GM19324 (cell line): ENCODE data around the gene CYP2B6.
"Not testable (repeated sequence)": the region's sequence is repeated elsewhere in the genome, so short reads cannot be mapped to it uniquely, and the experiment has no call there.

Experiments used
- ATAC-seq: cut with Tn5 transposase; IDR thresholded peaks from one replicate; pipeline ENCODE4 v1.9.1; 2021; ENCODE audit warnings: mild to moderate bottlenecking, moderate library complexity; ENCODE audit not compliant: unreplicated experiment, low FRiP score

CYP2B6 gene

DNA sequence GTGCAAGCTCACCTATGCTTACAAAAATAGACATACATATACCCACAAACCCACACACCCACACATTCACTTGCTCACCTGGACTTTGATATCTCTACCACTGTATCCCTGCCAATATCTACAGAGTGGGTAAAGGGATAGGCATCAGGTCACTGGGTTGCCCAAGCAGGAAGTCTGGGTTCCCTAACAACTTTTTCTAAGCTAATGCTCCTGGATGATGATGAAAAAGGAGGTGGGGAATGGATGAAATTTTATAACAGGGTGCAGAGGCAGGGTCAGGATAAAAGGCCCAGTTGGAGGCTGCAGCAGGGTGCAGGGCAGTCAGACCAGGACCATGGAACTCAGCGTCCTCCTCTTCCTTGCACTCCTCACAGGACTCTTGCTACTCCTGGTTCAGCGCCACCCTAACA, at the start of gene CYP2B6:
Gene CYP2B6, plus strand, starts transcription at position 311 of the 410 bp plus-strand sequence. Its CDS starts 24 bp downstream, at position 335.
- ATAC-seq: no peak

DNA sequence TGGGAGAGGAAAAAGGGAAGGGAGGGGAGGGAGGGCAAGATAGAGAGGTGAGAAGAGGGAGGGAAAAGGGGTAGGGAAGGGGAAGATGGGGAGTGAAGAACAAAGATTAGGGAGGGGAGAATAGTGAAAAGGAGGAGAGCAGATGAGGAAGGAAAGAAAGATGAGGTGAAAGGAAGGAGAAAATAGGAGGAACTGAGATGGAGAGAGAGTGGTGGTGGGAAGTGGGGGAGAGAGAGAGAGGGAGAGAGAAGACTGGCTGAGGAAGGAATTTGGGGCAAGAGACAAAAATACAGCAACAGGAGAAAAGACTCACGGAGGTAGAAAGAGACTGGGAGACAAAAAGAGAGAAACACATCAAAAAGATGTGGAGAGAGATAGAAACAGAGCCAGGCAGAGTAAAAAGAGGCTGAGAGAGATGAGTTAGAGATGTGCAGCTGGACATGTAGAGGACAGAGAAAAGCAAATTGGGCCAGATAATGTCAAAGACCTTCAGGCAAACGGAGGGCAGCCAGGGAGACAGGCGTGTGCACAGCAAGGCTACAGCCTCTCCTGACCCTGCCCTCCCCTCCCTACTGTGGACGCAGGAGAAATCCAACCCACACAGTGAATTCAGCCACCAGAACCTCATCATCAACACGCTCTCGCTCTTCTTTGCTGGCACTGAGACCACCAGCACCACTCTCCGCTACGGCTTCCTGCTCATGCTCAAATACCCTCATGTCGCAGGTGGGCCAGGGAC, 49.4 kb upstream of the CYP2B6 start:
- ATAC-seq: no peak

DNA sequence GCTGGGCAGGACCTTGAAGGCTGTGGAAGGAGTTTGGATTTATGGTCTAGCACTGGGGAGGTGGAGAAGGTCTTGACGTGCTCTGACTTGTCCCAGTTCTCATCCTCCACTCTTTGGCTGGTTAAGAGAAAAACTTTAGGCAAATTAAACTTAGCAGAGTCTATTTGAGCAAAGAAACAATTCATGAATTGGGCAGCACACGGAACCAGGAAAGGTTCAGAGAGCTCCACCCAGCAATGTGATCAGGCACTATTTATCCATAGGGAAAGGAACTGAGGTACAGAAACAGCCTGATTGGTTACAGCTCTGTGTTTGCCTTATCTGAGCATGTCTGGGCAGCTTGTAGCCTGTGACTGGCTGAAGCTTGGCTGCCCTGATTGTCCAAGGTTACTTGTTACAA, 45.4 kb upstream of the CYP2B6 start:
- ATAC-seq: no peak

DNA sequence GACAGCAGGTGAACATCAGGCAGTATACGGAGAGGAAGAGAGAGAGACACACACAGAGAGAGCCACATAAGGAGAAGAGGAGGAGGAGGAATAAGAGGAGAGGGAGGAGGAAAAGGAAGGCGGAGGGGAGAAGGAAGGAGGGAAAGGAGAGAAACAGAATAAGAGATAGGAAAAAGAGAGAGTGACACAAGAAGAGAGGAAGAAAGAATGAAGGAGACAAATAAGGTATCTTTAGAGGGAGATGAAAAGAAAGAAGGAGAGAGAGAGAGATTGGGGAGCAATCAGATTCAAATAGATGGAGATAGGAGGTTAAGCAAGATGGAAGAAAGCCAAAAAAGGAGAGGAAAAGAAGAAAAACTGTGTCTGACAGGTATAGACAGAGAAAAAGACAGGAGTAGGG, 44.0 kb upstream of the CYP2B6 start:
- ATAC-seq: no peak

GRCh38 chr19:40947573-40947972, 43.5 kb upstream of the CYP2B6 start:
- no peak for ATAC-seq

- no peak for ATAC-seq
Measured at GRCh38 chr19:40948580-40949299, 42.3 kb upstream of the CYP2B6 start.

DNA sequence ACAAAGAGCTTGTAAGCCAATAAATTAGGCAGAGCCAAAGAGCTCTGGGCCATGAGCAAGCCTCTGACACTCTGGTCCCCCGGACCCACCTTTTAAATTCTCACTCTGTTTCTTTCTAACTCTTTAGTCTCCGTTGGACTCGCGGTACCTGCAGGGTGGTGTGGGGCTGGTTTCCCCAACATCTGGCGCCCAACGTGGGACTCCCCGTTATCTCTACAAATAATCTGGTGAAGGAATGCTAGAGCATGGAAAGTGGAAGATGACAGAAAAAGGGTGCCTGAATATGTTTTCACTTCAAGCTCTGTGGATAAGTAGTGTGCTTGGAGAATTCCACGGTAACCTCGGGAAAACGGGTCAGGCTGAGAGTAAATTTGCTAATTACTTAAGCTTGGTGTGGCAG, 36.5 kb upstream of the CYP2B6 start:
- no peak for ATAC-seq

DNA sequence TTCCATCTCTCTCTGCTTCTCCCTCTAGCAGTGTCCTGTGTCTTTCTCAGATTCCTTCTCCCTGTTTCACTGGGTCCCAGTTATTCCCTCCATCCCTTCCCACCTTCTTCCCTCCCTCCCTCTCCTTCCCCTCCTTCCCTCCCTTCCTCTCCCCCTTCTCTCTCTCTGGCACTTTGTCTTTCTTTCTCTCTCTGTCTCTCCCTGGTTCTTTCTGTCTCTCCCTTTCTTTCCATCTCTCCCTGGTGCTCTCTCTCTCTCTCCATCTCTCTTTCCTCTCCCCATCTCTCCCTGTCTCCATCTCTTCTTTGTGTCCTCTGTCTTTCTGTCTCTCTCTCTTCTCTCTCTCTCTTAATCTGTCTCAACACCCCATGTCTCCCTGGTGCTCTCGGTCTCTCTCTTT, 31.7 kb upstream of the CYP2B6 start:
- ATAC-seq: no peak

DNA sequence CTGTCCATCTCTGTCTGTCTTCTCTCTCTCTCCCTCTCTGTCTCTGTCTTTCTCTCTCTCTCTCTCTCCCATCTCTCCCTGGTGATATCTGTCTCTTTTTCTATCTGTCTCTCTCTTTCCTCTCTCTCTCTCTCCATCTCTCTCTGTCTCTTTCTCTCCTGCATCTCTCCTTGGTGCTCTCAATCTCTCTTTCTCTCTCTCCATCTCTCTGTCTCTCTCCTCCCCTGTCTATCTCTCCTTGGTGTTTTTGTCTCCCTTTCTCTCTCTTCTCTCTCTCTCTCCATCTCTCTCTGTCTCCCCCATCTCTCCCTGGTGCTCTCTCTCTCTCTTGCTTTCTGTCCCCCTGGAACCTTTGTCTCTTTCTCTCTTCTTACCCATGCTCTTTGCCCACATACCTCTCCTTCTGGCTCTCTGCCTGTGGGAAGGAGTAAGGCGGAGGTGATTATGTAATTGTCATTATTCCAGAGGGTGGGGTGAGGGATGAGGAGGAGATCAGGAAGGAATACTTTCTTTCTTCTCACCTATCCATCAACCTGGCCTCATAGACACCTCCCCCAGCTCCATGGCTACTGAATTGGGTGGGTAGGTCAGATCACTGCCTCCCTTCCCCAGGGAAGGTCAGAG, 30.9 kb upstream of the CYP2B6 start:
- no peak for ATAC-seq

DNA sequence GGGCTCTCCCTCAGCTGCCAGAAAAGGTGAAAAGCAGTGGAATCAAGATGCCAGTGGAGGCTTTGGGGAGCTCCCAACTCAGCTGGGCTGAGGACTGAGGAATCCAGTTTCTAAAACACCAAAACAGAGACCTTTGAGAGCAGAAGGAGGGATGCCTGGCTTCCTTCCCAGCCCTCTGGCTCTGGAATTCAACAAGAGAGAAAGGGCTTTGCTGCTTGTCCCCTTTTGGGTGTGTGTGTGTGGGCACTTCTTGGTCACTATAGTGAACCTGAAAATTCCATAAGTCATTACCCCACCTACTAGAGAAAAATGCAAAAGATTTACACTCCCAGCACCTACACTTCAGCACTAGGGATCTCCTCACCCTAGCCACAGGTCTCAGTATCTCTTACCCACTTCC, 30.3 kb upstream of the CYP2B6 start:
- ATAC-seq: no peak

DNA sequence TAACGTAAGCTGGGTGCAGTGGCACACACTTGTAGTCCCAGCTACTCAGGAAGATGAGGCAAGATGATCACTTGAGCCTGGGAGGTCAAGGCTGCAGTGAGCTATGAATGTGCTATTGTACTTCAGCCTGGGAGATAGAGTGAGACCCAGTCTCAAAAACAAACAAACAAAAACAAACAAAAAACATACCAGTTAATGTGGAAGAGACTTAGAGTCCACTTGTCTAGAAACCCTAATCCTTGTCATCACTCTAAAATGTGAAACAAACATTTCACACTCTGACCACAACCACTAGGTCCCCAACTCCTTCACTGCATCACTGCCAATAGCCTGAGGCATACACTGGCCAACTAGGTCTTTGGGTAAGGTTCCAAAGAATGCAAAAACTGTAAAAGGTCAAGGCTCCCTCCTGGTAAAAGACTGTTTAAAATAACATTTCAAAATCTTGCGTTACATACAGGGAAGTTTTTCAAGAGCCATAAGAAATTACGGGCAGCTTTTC, 28.6 kb upstream of the CYP2B6 start:
- ATAC-seq: no peak

- ATAC-seq: not testable (repeated sequence)
Measured at GRCh38 chr19:40964361-40964760, 26.7 kb upstream of the CYP2B6 start.

GRCh38 chr19:40965351-40965750, 25.7 kb upstream of the CYP2B6 start:
- ATAC-seq: not testable (repeated sequence)

DNA sequence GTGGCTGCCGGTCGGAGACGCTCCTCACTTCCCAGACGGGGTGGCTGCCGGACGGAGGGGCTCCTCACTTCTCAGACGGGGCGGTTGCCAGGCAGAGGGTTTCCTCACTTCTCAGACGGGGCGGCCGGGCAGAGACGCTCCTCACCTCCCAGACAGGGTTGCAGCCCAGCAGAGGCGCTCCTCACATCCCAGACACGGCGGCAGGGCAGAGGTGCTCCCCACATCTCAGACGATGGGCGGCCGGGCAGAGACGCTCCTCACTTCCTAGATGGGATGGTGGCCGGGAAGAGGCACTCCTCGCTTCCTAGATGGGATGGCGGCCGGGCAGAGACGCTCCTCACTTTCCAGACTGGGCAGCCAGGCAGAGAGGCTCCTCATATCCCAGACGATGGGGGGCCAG, 24.5 kb upstream of the CYP2B6 start:
- not testable (repeated sequence) for ATAC-seq

DNA sequence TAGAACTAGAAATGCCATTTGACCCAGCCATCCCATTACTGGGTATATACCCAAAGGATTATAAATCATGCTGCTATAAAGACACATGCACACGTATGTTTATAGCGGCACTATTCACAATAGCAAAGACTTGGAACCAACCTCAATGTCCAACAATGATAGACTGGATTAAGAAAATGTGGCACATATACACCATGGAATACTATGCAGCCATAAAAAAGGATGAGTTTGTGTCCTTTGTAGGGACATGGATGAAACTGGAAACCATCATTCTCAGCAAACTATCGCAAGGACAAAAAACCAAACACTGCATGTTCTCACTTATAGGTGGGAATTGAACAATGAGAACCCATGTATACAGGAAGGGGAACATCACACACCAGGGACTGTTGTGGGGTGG, 23.0 kb upstream of the CYP2B6 start:
- not testable (repeated sequence) for ATAC-seq

- not testable (repeated sequence) for ATAC-seq
Measured at GRCh38 chr19:40969721-40970120, 21.4 kb upstream of the CYP2B6 start.

GRCh38 chr19:40970396-40971345, 20.4 kb upstream of the CYP2B6 start:
- ATAC-seq: not testable (repeated sequence)

- ATAC-seq: no peak
Measured at GRCh38 chr19:40974633-40975037, 16.4 kb upstream of the CYP2B6 start.

- ATAC-seq: no peak
Measured at GRCh38 chr19:40976134-40976533, 14.9 kb upstream of the CYP2B6 start.

GRCh38 chr19:40976724-40977123, 14.4 kb upstream of the CYP2B6 start:
- ATAC-seq: no peak
